GM21737 (cell line): Measurements from ENCODE around the gene ARTN.

Source experiments
- ATAC-seq: cut with Tn5 transposase; IDR thresholded peaks from one replicate; pipeline ENCODE4 v1.9.1; 2021; ENCODE audit warnings: mild to moderate bottlenecking, moderate library complexity; ENCODE audit not compliant: unreplicated experiment

ARTN gene

DNA sequence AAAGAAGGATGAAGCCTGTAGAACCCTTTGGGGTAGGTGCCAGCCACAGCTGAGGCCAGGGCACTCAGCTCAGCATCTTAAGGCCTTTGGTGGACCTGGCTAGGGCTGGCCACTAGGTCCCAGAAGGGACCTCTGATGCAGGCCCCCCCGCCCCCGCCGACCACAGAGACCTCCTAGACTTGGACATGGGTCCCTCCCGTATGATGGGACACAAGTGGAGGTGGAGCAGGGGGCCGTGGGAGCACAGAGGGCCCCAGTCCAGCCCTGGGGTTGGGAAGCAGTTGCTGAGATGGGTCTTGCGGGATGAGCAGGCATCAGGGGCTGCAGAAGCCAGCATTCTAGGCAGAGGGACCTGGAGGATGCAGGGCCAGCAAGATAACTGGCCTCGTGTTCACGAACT, 48.6 kb downstream of the ARTN start:
- ATAC-seq = no peak

DNA sequence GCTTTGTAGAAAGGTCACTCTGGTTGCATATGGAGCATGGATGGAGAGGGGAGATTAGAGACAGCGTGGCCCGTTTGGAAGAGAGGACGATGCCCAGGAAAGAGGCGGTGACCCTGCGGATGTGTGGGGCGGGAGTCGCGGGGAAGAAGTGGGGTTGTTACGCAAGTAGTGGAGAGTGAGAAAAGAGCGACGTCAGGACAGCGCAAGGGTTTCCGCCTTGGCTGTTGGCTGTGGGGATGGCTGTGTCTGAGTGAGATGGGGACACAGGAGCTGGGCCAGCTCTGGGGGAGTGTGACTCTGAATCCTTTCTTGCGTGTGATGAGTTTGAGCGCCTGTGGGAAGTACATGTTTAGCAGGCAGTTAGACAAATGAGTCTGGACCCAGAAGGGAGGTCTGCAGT, 49.2 kb downstream of the ARTN start:
- ATAC-seq = no peak

DNA sequence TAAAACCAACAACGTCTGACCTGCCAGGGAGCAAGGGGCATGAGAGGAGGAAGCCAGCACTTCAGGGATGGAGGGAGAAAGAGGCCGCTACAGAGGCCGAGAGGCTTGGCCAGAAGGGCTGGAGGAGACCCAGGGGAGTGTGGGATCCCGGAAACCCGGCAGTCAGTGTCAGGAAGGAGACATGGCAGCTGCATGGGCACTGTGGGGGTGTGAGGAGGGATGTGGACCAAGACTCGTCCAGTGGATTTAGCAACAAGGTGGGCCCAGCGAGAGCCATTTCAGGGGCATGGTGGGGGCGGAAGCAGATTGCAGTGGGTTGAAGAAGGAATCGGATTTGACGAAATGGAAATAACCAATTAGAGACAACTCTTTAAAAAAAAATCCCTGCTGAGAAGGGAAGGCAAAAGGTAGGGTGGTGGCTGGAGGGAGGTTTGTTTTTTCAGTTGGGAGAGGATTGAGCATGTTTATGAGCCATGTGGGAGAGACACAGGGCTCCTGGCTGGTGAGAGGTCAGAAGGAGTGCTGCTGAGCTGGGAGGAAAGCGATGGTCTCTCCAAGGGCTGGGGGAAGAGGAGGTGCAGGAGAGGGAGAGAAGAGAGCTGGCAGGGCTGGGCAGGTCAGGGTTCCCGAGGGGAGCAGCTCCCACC, 49.8 kb downstream of the ARTN start:
- no peak for ATAC-seq

DNA sequence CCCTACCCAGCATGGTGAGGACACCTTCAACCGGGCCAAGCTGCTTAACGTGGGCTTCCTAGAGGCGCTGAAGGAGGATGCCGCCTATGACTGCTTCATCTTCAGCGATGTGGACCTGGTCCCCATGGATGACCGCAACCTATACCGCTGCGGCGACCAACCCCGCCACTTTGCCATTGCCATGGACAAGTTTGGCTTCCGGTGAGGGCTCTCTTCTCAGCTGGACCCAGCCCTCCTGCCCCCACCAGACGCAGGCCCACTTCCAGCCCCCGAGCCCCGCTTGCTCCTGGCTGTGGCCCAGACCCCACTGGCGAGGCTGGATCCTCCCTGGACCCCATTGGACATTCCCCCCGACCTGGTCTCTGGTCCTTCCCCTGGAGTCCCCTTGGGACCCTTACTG, 51.3 kb downstream of the ARTN start:
- no peak for ATAC-seq

DNA sequence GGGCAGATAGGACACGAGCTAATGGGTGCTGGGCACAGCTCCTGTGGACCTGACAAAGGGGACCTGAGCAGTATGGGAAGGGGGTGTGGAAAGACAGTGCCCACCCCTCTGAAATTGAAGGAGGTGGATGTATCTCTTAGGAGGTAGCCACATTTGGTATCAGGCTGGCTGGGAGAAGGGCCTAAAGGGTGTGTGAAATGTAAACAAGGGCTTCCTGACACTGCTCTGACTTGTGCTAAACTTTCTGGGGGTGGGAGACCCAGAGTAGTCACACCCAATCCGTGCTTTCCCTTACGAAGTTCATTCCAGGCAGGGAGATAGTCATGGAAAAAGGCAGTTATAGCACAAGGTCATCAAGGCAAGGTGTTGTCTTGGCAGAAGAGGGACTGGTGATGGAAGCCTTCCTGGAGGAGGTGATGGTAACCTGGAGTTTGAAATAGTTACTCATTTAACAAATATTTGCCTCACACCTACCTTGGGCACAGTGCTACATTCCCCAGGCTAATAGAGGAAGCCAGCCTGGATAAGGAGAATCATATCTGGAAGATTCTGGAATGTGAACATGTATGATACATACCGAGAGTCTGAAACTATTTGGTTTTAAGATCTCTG, 52.5 kb downstream of the ARTN start:
- no peak for ATAC-seq

DNA sequence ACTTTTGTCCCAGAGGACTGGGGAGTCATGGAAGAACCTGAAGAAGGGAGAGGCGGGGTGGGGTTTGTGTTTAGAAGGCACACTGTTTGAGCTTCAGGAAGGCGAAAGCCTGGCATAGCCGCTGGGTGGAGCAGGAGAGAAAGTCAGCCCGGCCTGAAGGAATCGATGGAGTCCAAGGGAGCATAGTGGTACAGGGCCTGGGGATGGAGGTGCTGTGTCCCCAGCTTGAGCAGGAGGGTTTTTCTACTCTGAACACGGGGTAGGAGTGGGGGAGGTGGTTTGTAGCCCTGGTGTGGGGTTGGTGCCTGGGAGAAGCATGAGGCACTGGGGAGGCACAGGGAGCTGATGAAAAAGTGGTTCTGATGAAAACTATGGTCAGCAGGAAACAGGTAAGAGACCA, 53.1 kb downstream of the ARTN start:
- ATAC-seq = no peak
